ENCODE data around the gene IL21.
A peak's percentile ranks its signal among the peaks of the same experiment; 100 is the strongest.
"Not testable (repeated sequence)": the region's sequence is repeated elsewhere in the genome, so short reads cannot be mapped to it uniquely, and the experiment has no call there.

Gene IL21

GRCh38 chr4:122576261-122577188, 44.3 kb downstream of the IL21 start:
- no peak overlapping the region for H3K27ac ChIP-seq
- peak; percentile 47 for DNase-seq (ENCODE audit: low spot score)
- CTCF ChIA-PET = interaction anchor here (0.6 to 1.7 kb wide), 9 partner anchors 11 to 676 kb away, joined by 3 to 12 read pairs (median 4); partner anchors contain the start of gene BBS12
- peak; percentile 45 for TF ChIP-seq CTCF (conservative IDR thresholded peaks at IDR 0.05; ENCODE audit: low read depth)
- POLR2A ChIA-PET (ENCODE audit: low non-redundant PET) = no interaction called here

GRCh38 chr4:122574347-122574746, 46.5 kb downstream of the IL21 start:
- POLR2A ChIA-PET (ENCODE audit: low non-redundant PET); H3K27ac ChIP-seq; DNase-seq (ENCODE audit: low spot score): not testable (repeated sequence)
- CTCF ChIA-PET = interaction anchor here (0.6 to 0.7 kb wide), 2 partner anchors 11 to 22 kb away, joined by 3 to 4 read pairs; no protein-coding TSS in a partner anchor

GRCh38 chr4:122562449-122562848, 58.4 kb downstream of the IL21 start:
- CTCF ChIA-PET = no interaction called here
- no peak overlapping the region for H3K27ac ChIP-seq
- TF ChIP-seq CTCF (conservative IDR thresholded peaks at IDR 0.05; ENCODE audit: low read depth) = no peak
- POLR2A ChIA-PET (ENCODE audit: low non-redundant PET) = no interaction called here
- DNase-seq (ENCODE audit: low spot score) = no peak

All from RWPE1 (cell line).